ENCODE measurements around the gene CELSR1.

CELSR1 gene

GRCh38 chr22:46456818-46457163, 80.6 kb downstream of the CELSR1 start:
- H3K27ac ChIP-seq = no peak overlapping the region
- no peak for TF ChIP-seq CTCF (IDR thresholded peaks at IDR 0.05)
- H3K4me3 ChIP-seq = no peak overlapping the region
- no peak for DNase-seq (ENCODE audit: low spot score)

- no peak for TF ChIP-seq CTCF (IDR thresholded peaks at IDR 0.05)
- Histone ChIP-seq H3K4me3 (no peak overlapping the region), H3K27ac (no peak overlapping the region)
- no peak for DNase-seq (ENCODE audit: low spot score)
Observed at GRCh38 chr22:46455446-46455845, 82.0 kb downstream of the CELSR1 start.

- no peak for DNase-seq (ENCODE audit: low spot score)
- no peak overlapping the region for H3K4me3 ChIP-seq
- no peak for TF ChIP-seq CTCF (IDR thresholded peaks at IDR 0.05)
- H3K27ac ChIP-seq = no peak overlapping the region
Observed at GRCh38 chr22:46454504-46455269, 82.7 kb downstream of the CELSR1 start.

GRCh38 chr22:46453829-46454503, 83.5 kb downstream of the CELSR1 start:
- DNase-seq (ENCODE audit: low spot score) = no peak
- no peak overlapping the region for H3K27ac ChIP-seq
- no peak for TF ChIP-seq CTCF (IDR thresholded peaks at IDR 0.05)
- no peak overlapping the region for H3K4me3 ChIP-seq

GRCh38 chr22:46453006-46453828, 84.2 kb downstream of the CELSR1 start:
- no peak overlapping the region for H3K27ac ChIP-seq
- H3K4me3 ChIP-seq = no peak overlapping the region
- no peak for TF ChIP-seq CTCF (IDR thresholded peaks at IDR 0.05)
- no peak for DNase-seq (ENCODE audit: low spot score)

GRCh38 chr22:46452195-46453005, 85.0 kb downstream of the CELSR1 start:
- H3K4me3 ChIP-seq = no peak overlapping the region
- no peak overlapping the region for H3K27ac ChIP-seq
- no peak for DNase-seq (ENCODE audit: low spot score)
- no peak for TF ChIP-seq CTCF (IDR thresholded peaks at IDR 0.05)

All from coronary artery (tissue), 2 donors.